NCI-H2029 treated with DMSO at 0.1 percent for 48 hours (cell line): ENCODE data around the gene KLC4.
"Not testable (repeated sequence)": the region's sequence is repeated elsewhere in the genome, so short reads cannot be mapped to it uniquely, and the experiment has no call there.

Experiments
- DNase-seq: peaks from one replicate; lab custom pipeline; 2025; lab: John Stamatoyannopoulos, UW

The KLC4 gene

GRCh38 chr6:43093436-43094289 lies 34.2 kb downstream of the KLC4 start:
- no peak for DNase-seq

GRCh38 chr6:43095939-43096338 lies 36.5 kb downstream of the KLC4 start:
- DNase-seq: no peak

DNA sequence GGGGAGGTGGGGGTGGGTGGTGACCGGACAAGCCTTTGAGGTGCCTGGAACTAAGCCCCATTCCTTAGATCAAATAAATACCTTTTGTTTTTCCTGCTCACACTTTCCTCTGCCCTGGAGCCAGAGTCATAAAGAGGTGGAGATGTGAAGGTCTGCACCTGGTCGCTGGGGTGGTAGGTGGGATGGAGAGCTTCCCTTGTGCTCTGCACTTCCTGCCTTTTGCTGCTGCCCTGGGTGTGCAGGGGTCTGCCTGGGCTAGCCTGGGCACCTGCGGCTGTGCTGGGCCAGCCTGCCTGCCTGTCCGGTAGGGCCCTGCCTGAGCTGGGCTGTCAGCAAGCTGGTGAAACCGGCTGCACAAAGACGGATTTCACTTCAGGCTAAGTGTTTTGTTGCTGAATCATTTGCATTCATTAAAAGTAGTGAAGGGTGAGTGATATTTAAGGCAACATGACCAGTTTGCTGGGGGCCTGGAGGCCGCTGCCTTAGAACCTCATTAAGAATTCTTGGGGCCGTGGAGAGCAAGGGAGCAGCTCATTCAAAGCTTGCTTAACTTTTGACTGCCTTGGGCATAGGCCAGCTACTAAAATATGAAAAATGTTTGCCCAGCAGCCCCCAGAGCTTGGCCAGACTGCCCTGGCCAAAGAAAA lies 37.1 kb downstream of the KLC4 start:
- DNase-seq: no peak

GRCh38 chr6:43097098-43097489 lies 37.7 kb downstream of the KLC4 start:
- DNase-seq: no peak

GRCh38 chr6:43097502-43097901 lies 38.1 kb downstream of the KLC4 start:
- DNase-seq: no peak

DNA sequence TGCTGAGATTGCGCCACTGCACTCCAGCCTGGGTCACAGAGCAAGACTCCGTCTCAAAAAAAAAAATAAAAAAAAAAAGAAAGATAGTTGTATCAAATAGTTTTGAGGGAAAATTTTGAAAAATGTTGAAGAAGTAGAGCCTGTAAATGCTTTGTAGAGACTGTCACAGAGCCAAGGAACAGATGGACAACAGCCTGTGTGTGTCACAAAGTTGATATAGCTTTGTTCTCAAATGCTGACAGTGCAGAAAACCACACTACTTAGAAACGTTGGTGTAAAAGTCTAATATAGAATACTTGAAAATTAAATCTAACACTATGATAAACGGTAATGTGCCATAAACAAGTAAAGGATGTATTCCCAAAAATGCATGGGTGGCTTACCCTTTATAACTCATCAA lies 42.1 kb downstream of the KLC4 start:
- DNase-seq: no peak

DNA sequence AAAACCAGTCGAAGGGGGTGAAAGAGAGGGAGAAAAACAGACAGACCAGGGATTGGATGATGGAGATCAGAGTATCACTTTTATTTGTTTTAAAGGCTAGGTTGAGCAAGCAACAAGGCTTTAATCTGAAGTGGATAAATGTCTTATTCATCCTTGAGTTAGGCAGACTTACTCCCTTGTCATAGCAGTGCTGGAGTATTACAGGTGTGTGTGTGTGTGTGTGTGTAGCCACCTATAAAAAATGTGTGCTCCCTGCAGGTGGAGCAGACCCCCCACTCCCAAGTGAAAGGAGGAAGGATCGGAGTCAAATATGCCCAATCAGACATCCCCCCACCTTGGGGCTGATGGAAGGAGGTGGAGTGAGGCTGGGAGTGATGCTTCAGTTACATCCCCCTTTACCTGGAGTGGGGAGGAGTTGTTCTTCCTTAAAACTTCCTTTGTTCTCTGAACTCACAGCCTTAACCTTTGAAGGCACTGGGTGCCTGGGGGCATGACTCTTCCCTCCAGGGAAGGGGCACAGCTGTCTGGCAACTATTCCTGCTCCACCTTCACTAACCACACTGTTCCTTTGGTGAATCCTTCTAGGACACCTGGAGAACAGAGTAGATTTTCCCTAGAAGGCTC lies 43.9 kb downstream of the KLC4 start:
- no peak for DNase-seq

- no peak for DNase-seq
These were observed 46.2 kb downstream of the KLC4 start for GRCh38 chr6:43105538-43106222.

DNA sequence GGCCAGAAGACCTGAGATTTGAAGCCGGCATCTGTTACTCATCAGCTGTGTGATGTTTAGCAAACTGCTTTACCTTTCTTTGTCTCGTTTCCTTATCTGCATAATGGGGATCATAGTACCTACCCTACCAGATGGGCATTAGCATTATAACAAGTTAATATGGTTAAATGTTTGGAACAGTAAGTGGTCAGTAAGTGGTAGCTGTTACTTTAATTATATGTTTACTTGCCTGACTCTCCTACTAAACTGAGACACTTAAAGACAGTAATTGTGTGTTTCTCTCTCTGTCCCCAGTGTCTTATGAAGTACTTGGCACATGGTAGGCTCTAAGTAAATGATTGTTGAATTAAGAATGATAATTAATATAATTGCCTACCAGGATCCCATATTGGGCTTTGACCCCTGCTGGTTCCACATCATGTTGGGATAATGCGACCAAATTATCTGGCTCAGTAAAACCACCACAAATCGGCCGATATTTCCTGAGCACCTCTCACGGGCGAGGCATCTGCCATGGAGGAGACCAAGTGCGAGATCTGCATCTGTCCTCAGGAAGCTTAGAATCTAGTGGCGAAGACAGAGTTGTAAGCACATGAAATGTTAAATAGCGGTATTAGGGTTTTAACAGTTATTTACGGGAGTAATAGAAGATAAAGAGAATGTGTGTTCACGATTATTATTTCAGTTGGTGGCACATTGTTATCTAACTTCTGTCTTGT lies 48.1 kb downstream of the KLC4 start:
- no peak for DNase-seq

- DNase-seq: no peak
These were observed 54.2 kb downstream of the KLC4 start for GRCh38 chr6:43113431-43114260.

- no peak for DNase-seq
These were observed 55.9 kb downstream of the KLC4 start for GRCh38 chr6:43115365-43115764.

- DNase-seq: not testable (repeated sequence)
These were observed 58.0 kb downstream of the KLC4 start for GRCh38 chr6:43117466-43117865.

GRCh38 chr6:43119482-43119881 lies 60.1 kb downstream of the KLC4 start:
- DNase-seq: no peak

GRCh38 chr6:43120101-43120763 lies 60.8 kb downstream of the KLC4 start:
- DNase-seq: no peak

GRCh38 chr6:43120944-43121913 lies 61.8 kb downstream of the KLC4 start:
- no peak for DNase-seq

DNA sequence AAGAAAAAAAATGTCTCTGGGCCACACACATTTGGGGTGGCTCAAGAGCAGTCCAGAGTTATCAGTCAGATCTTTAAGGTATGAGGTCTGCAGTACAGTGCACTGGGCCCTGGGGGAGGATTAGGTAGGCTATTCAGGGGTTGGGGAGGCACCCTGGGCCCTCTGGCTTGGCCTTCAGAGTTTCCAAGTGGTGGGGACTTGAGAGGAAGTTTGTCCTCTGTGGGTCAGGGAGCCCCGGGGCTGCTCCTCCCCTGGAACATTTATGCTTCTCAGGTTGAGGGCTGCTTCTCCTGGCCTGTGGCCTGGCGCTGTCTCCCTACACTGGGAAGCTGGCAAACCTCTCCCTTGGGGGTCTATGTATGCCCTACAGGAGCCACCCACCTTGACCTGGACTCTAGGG lies 62.7 kb downstream of the KLC4 start:
- DNase-seq: no peak

DNA sequence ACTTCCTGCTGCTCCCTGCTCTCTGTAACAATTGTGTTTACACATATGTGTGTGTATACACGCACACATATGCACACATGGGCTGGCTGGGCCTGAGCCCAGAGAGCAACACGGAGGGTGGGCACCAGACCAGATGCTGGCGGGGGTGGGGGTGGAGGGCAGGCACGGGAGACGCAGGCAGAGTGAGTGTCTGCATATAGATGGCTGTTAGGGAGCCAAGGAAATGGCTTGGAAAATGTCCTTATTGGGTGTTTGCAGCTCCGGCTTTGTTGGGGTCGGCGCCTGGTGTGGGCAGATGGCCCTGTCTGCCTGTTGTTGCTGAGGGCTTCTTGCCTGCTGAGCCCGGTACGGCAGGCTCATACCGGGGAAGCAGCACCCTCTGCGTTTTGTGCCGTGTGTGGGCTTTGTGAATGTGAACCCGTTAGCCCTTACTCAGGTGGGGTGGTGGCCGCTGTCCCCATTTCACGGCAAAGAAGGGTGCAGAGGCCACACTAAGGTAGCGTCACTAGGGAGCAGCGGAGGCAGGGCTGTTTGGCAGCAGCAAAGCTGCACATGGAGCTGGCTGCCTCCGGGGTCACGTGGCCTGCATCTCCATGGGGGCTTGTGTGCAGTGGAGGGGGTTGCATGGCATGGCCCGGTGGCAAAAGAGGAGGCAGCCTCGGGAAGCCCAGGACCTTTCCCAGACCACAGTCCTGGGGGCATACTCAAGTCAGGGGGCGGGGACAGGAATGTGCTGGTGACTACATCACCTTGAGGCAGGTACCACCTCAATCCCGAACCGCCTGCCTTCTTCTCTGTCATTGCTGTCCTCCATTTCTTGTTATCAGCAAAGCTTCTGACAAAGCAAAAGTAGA lies 64.3 kb downstream of the KLC4 start:
- no peak for DNase-seq

DNA sequence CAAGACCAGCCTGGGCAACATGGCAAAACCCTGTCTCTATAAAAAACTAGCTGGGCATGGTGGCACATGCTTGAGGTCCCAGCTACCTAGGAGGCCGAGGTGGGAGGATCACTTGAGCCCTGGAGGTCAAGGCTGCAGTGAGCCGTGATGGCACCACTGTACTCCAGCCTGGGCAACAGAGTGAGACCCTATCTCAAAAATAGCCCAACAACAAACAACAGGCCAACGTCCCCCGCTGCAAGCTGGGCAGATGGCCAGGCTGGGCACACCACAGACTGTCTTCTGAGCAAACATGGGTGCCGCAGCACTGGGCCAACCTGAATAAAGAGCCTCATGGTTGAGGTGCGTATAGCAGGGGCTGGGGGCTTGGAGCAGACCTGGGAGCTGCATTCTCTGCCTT lies 65.0 kb downstream of the KLC4 start:
- DNase-seq: no peak
